Central memory CD8-positive, alpha-beta T cell (primary cell): ENCODE results near the gene DNAJC19.

ENCODE experiments used
- ATAC-seq: fragments of 150-1000 bp; cut with Tn5 transposase; replicated peaks from 2 replicates; pipeline ENCODE4 v1.10.0; 2022; ENCODE audit warnings: mild to moderate bottlenecking, moderate FRiP score, moderate number of reproducible peaks; ENCODE audit not compliant: poor library complexity, severe bottlenecking; ENCODE audit errors: extremely low read depth
- DNase-seq, 2 donors: peaks; one replicate each; pipeline ENCODE4 v3.0.0; 2021; ENCODE audit warnings: low spot score in 2 of 2
- H3K27ac Mint-ChIP-seq: one replicate; pipeline ENCODE4 v1.8.0; 2022; ENCODE audit warnings: low read depth, mild to moderate bottlenecking, moderate library complexity, mixed read lengths
- H3K27me3 Mint-ChIP-seq: one replicate; pipeline ENCODE4 v1.8.0; 2022; ENCODE audit warnings: mixed read lengths
- H3K36me3 Mint-ChIP-seq: one replicate; pipeline ENCODE4 v1.8.0; 2022; ENCODE audit warnings: mild to moderate bottlenecking, moderate library complexity, mixed read lengths; ENCODE audit not compliant: insufficient read depth
- H3K4me1 Mint-ChIP-seq: one replicate; pipeline ENCODE4 v1.8.0; 2022; ENCODE audit warnings: mixed read lengths
- H3K4me3 Mint-ChIP-seq: one replicate; pipeline ENCODE4 v1.8.0; 2022; ENCODE audit warnings: mild to moderate bottlenecking, moderate library complexity, mixed read lengths
- H3K9me3 Mint-ChIP-seq: one replicate; pipeline ENCODE4 v1.8.0; 2022; ENCODE audit warnings: mixed read lengths

DNAJC19 gene

DNA sequence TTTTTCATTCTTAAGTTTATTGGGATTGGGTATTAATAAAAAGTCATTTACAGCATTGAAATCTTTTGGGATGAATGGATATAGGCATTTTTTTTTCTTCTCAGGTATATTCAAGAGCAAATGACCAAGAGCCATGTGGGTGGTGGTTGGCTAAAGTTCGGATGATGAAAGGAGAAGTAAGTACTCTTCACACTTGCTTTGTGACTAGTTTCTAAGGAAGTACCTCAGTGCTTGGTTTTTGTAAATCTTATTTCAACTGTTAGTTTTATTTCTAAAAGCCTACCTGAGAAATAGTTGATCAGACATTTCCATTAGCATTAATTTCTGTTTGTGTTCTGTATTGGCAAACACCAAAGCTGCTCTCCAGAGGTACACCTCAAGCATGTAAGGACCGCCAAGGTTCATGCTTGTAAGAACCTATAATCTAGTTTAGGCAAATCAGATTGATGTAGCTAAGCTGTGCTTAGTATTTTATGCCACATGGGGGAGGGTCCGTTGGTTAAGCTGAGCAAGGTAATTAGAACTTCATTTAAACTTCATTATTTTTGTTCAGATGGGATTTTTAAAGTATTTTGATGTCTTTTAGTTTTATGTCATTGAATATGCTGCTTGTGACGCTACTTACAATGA is 41.7 kb downstream of the DNAJC19 start:
- ATAC-seq: no peak

DNA sequence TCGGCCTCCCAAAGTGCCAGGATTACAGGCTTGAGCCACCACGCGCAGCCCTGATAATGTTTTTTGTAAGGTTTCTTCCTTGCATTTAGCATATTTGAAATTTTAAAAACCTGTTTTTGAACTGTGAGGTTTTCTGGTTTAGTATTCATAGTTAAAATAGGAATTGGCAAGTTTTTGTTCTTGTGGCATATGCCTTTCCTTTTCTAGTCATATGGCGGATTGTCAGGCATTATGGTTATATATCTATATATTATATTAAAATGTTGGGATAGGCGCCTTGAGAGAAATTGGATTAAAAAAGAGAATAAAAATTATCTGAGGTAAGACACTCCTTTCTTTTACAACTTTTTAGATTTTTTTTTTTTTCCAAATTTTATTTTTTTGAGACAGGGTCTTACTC is 48.7 kb downstream of the DNAJC19 start:
- Mint-ChIP-seq H3K4me1 (peaks cover 17% of the 10 kb centered on the region), H3K4me3 (no peak overlapping the region), H3K9me3 (no peaks in the 10 kb centered on the region), H3K27ac (no peak overlapping the region), H3K27me3 (no peaks in the 10 kb centered on the region), H3K36me3 (peaks cover 40% of the 10 kb centered on the region)
- ATAC-seq (no peak), DNase-seq (no peak)

More for the DNA sequence above, 41.7 kb downstream of the DNAJC19 start:
- H3K27ac Mint-ChIP-seq: no peak overlapping the region
- H3K9me3 Mint-ChIP-seq: no peaks in the 10 kb centered on the region
- no peak for DNase-seq
- H3K4me3 Mint-ChIP-seq: no peak overlapping the region
- no peaks in the 10 kb centered on the region for H3K27me3 Mint-ChIP-seq
- H3K4me1 Mint-ChIP-seq: peaks cover 33% of the 10 kb centered on the region
- peaks cover 43% of the 10 kb centered on the region for H3K36me3 Mint-ChIP-seq

DNA sequence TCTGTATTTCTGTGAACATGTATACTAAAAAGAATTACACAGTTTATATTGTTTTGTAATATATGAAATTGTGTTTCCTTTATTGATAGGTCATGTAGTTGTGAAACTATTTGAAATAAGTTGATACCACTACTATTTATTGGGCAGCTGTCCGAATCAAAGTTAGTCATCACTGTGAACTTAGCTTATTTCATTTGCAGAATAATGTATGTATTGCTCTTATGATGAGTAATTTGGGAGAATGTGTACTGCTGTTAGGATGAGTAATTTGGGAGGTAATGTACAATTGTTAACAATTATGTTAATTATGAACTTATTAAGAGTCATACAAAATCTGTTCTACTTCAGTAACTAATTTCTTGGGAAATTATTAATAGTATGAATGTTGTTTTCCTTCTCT is 54.9 kb downstream of the DNAJC19 start:
- peaks cover 29% of the 10 kb centered on the region for H3K36me3 Mint-ChIP-seq
- ATAC-seq (no peak), DNase-seq (no peak)
- H3K9me3 Mint-ChIP-seq: no peaks in the 10 kb centered on the region
- no peak overlapping the region for H3K27ac Mint-ChIP-seq
- peaks cover 54% of the 10 kb centered on the region for H3K4me1 Mint-ChIP-seq
- H3K27me3 Mint-ChIP-seq: no peaks in the 10 kb centered on the region
- H3K4me3 Mint-ChIP-seq: no peak overlapping the region
